GM21529 (cell line): ENCODE results near the gene AGAP1.

Experiments used
- ATAC-seq: cut with Tn5 transposase; IDR thresholded peaks from one replicate; pipeline ENCODE4 v1.9.1; 2021; ENCODE audit not compliant: unreplicated experiment

AGAP1 gene

DNA sequence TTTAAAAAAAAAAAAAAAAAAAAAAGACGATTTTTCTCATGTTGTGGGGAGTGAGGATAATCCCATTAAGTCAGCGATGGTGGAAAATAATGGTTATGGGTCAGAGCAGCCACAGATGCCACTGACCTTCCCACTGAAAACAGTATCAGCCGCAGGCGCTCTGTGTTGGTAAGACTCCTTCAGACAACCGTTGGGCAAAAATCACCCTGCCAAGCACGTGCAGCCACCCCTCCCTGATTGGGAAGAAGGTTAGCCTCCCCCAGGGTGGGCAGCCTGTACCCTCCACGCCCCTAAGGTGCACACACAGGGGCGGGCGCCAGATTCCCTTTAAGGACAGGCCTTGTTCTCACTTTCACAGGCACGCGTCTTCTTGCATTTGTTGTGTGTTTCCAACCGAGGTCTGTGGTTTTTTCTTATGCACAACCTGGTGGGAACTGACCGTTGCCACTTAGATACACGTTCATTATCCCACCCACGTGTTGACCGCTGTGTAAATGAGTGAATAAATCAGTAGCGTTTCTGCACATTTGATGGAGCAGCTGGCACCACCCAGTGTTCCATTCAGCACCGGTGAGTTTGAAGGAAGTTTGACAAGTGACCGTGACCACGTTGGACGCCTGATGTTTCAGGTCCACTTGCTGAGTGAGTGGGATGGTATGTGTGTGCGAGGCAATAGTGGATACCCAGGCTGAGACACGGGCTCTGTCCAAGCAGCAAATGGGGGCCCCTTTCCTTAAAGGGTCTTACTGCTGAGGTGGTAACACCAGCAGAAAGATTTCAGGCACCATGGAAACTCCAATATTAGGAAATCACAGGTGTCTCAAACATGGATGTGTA, 476.6 kb downstream of the AGAP1 start:
- ATAC-seq = no peak

DNA sequence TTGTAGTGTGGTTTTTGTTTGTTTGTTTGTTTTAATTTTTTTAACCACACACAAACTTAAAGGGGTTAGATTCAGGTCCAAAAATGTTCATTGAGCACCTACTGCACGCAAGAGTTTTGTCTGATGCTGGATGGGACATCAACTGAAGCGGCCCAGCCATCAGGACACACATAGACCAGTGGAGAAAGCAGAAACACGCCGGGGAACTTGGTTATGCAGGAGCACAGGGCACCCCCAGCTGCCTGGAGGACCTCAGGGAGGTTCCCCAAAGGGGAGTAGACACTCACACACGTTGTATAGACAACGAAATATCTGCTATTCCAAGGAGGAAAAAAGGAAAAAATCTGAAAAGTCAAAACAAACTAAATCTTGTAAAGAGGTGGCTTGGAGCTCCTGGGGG, 482.7 kb downstream of the AGAP1 start:
- ATAC-seq = no peak

DNA sequence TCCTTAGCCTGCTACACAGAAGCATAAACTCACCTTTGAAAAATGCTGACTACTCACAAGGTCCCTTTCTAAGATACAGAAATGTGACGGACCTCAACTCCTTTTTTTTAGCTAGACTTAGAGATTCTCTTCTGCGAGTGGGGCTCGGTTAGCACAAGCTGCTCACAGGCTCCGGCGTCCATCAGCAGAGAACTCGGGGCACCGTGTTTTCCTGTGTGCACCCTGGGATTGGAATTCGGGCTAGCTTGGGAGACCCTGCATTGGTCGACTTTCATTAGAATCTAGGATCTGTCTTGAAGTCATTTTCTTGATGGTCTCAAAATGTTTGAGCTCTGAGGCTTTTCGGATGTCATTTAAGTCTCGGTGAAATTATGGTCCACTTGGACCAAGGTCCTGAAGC, 483.1 kb downstream of the AGAP1 start:
- ATAC-seq = no peak

DNA sequence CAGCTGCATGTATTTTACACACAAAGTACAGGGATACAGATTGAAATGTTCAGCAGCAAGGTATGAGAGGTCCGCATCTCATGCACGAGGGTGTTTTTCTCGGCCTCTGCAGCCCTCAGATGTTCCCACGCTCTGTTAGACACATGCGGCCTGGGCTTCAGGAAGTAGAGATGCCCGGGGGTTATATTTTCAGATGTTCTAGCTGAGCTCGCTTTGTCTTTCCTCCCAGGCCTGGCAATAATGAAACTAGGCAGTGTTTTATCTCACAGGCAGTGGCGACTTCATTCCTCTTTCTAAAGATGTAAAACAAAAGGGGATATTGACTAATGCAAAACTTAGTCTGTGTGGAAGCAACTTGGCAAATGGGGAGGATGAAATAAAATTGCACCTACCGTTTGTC, 483.6 kb downstream of the AGAP1 start:
- no peak for ATAC-seq

DNA sequence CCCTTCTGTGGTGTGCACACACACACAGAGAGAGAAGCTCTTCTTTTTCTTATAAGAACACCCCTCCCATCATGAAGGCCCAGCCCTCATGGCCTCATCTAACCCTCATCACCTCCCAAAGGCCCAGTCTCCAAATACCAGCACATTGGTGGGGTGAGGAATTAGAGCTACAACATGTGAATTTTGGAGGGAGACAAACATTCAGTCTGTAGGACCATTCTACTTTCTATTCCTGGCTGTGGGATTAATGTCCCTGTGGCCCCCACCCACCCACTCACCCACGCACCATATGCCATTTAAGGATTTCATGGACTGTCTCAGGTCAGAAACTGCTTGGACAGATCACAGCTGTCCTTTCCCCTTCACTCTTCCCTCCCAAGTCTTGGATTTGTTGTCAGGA, 484.2 kb downstream of the AGAP1 start:
- ATAC-seq = no peak

DNA sequence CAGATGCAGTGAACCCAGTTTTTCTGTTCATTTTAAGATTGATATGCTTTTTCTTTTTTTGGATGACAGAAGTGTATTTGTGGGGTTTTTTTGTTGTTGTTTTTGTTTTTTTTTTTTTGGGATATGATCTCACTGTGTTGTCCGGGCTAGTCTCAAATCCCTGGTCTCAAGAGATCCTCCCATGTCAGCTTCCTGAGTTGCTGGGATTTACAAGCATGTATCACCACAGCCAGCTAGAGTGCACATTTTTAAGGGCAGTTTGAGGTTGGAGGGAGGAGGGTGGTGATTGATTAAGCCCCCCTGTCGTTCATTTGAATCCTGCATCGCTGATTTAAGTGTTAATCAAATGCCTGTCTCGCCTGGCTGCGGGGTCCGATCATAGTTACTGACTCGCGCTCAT, 485.2 kb downstream of the AGAP1 start:
- no peak for ATAC-seq

DNA sequence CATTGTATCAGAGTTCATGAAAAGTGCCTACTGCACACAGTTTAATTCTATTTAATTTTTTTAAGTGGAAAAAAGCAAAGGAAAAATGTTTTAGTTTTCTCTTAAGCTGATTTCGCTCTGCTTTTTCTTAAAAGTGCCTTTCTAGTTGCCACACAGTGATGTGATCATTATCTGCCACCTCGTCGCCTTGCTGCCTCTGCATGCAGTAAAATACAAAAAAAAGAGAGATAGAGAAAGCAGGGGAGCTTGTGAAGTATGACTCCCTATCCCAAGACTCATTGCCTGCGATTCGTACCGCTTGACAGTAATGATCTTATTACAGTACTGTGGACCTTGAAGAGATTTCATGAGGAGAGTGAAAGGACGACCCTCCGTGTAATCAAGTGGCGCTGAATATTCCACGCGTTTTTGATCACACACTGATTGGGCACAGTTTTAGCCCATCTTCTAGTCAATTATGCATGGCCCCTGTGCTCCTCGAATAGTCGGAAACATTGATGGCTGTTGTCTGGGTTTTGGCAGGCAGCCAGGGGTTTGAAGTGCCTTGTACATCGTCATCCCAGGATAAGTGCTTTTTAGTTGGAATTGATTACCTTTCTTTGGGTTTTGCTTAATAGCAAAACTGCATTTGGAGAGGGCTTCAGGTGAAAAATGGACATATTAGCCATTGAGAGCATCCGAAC, 486.1 kb downstream of the AGAP1 start:
- no peak for ATAC-seq

DNA sequence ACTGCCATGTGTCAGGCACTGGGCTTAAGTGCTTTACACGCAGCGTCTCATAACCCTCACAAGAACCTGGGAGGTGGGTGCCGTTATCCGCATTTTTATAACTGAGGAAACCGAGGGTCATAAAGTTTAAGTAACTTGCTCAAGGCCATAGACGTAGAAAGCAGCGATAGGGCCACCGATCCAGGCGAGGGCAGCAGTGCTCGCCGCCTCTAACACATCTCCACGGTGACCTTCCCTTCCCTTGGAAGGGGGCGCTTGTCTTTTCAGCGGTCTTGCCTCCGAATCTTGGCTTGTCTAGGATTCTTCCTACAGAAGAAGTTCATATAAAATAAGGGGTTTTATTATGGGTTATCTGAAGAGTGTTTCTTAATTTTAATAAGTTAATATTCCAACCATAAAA, 487.8 kb downstream of the AGAP1 start:
- no peak for ATAC-seq

DNA sequence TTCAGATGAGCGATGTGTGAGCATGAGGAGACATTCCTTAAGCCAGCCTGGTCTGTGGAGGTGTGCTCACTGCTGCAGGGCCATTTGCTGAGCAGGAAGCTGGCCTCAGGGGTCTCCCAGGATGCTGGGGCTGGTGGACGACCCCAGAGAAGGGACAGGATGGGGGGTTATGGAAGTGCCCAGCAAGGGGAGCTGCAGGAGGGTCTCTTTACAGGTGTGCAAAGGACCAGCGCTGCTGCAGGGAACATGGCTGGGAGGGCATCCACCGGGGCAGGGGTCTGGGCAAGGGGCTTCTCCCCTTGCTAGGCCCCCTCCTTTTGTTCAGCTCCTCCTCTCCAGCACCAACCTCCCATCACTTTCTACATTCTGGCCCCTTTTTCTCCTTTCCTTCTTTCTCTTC, 489.2 kb downstream of the AGAP1 start:
- ATAC-seq = no peak

DNA sequence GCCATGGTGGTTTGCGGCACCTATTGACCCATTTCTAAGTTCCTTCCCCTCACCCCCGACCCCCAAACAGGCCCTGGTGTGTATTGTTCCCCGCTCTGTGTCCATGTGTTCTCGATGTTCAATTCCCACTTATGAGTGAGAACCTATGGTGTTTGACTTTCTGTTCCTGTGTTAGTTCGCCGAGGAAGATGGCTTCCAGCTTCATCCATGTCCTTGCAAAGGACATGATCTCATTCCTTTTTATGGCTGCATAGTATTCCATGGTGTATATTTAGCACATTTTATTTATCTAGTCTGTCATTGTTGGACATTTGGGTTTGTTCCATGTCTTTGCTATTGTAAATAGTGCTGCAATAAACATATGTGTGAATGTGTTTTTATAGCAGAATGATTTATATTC, 490.7 kb downstream of the AGAP1 start:
- ATAC-seq = no peak

DNA sequence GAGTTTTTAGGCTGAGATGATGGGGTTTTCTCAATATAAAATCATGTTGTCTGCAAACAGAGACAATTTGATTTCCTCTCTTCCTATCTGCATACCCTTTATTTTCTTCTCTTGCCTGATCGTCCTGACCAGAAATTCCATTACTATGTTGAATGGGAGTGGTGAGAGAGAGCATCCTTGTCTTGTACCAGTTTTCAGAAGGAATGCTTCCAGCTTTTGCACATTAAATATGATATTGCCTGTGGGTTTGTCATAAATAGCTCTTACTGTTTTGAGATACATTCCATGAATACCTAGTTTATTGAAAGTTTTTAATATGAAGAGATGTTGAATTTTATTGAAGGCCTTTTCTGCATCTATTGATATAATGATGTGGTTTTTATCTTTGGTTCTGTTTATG, 492.5 kb downstream of the AGAP1 start:
- no peak for ATAC-seq

DNA sequence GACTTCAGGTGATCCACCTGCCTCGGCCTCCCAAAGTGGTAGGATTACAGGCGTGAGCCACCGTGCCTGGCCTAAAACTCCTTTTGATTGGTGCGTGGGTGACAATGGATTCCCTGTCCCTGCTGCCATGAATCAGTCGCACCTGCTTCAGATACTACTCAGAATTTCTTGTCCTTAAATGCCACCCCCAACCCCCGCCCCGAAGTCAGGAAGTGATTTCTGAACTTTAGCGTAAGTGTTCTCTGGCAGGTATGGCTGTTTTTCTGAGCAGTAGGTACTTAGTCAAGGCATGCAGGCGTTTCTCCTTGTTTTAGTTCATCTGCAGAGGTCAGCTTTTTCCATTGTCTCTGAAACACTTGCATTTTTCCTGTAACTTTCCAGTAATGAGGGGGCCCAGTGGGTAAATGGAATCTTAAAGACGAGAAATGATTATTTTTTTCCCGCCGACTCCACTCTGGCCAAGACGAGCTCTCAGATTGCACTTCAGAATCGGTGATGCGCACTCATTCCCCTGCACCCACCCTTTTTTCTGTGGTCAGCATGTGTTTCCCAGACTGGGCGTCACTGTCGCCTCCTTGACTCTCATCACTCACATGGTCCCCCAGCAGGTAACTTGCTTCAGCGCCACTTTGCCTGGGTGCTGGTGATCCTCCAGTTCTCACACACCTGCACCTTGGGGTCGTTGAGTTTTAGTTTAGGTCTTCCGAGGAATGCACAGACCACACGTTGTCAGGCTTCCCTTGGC, 494.6 kb downstream of the AGAP1 start:
- no peak for ATAC-seq

DNA sequence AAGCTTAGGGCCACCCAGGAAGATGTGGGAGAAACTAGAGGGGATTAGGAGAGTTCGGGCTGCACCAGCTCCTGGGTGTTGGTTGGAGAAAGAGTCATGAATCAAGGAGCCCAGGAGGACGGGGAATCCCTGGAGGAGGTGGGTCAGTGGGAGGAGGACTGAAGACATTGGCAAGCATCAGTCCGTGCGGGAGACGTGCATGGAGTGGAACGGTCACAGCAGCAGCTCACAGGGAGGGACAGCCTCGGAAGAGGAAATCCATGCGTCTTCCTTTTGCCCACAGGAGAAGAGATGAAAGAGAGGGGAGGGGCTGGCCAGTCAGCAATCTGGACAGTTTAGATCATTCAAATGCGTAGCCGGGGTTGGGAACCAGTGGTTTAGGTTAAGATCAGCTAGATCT, 495.7 kb downstream of the AGAP1 start:
- no peak for ATAC-seq

DNA sequence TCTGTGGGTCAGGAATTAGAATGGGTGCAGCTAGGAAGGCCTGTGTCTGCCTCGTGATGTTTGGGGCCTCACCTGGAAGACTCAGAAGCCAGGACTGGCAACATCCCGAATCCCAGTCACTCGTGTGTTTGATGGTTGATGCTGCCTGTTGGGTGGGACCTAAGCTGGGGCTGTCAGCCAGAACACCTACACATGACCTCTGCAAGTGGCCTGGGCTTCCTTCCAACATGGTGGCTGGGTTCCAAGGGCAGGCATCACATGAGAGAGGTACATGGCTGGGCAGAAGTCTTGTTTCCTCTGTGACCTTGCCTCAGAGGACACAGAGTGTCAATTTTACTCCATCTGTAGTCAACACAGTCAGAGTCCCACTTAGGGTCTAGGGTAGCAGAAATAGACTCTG, 496.5 kb downstream of the AGAP1 start:
- no peak for ATAC-seq

DNA sequence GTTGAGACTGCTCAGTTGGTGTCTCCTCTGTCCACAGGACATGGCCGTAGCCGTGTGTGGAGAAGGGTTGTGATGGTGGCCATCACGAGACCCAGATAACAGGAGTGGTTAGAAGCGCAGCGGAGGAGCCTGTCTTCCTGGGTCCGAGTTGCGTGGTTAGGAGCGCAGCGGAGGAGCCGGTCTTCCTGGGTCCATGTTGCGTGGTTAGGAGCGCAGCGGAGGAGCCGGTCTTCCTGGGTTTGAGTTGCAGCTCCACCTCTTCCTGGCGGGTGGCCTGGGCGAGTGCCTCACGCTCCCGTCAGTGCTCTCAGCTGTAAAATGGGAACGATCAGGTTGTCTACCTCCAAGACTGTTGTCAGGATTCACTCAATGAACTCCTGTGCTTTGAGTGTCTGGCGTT, 498.2 kb downstream of the AGAP1 start:
- ATAC-seq = no peak

DNA sequence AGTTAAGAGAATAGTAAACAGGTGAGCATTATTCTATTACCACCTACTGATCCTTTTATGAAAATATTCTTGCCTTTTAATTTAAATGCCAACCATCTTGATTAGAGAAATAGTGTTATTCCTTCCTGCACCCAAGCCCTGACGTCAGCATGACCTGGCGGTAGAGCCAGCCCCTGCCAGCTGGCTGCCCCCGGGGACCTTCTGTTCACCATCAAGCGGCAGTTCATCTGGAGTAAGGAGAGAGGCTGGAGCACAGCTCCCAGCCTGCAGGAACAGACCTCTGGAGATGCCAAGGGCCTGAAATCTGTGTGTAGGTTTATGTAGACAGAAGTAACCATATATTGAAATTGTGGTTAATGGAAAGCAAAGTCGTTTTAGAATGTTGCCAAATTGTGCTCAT, 502.6 kb downstream of the AGAP1 start:
- ATAC-seq = no peak

DNA sequence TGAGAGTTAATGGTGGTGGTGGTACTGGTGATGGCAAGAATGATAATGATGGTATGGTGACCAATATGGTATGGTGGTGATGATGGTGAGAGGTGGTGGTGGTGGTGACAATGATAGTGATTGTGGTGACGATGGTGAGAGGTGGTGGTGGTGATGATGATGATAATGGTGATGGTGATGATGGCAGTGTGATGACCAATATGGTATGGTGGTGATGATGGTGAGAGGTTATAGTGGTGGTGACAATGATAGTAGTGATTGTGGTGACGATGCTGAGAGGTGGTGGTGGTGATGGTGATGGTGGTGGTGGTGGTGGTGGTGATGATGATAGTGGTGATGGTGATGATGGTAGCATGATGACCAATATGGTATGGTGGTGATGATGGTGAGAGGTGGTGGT, 505.2 kb downstream of the AGAP1 start:
- no peak for ATAC-seq

DNA sequence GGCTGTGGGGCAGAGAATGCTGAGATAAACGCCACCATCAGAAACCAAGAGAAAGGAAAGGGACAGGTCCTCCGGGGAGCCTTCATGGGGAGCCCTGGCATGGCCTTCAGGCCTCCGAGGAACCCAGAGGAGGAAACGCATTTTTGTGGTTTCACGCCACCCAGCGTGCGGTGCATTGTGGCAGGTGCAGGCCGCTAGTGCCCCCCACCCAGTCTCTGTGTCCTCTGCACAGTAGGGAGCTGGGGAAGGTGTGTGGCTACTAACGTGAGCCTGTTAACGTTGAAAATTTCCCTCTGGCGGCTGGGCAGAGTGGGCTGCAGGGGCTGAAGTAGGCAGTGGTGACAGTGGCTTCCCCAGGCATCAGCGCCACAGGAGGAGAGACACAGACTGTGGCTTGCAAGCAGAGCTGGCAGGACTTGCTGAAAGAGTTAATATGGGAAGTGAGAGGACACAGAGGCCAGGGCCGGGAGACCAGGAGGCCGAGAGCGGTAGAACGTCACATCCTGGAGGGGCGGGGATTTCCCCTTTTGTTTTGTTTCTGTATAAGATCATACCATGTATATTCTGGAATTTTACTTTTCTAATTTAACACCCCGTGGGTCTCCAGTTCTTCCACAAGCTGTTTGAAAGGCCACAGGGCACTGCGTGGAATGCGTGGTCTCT, 507.5 kb downstream of the AGAP1 start:
- ATAC-seq = no peak

DNA sequence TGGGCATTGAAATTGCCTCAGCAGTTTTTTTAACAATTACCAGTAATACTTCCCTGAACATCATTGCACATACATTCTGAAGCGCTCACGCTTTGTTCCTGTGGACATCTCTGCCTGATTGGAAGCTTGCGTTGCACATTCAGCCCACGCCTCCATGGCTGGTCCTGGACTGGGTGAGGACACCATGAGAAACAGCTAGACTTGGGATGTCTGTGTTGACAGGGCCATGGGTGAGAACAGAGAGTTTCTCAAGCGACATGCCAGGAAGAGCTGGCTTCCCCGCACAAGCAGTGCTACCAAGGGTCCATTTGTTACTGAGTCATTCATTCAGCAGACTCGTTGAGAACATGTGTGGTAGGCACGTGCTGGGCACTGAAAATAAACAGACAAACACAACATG, 508.0 kb downstream of the AGAP1 start:
- ATAC-seq = no peak

DNA sequence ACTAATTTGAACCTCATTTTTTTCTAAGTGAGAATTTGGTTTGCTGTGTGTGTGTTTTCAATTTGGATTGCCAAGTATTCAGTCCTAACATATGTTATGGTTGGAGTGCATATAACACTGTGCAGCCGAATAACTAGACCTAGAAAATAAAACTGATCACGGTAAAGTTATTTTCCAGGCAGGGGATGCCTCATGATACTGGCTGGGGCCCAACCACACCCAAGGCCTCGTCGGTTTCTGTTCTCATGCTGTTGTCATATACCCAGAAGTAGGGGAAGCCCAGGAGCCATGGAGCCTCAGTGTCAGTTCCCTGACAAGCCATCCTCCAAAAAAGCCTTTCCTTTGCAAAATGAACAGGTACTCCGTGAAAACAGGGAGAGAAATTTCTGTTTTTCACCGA, 514.2 kb downstream of the AGAP1 start:
- no peak for ATAC-seq

DNA sequence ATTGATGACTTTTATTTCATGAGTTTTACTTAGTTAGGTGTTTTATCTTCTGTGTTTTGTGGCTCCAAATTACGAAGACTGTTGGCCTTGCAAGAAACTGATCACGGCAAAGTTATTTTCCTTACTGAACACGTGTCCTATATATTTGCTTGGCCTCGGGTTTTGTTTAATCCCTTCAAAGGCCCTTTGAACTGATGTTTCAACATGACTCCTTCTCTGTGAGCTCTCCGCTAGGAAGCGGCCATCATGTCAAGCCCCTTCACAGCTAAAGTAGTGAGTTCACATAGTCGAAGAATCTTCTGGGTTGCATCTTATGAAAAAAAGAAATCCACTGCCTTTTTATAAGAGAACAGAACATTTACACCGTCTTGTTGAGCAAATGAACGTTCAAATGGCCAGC, 515.0 kb downstream of the AGAP1 start:
- no peak for ATAC-seq
